Neural progenitor cell (in vitro differentiated cells): Measurements from ENCODE around the gene STARD9. TPM values are rescaled to one million over a fixed set of nuclear protein-coding genes. Genes with fewer than 3 reads are reported as not detected.
"Not testable (repeated sequence)": the region's sequence is repeated elsewhere in the genome, so short reads cannot be mapped to it uniquely, and the experiment has no call there.

Experiments used
- DNase-seq: peaks from one replicate; pipeline ENCODE4 v3.0.0-alpha.2; 2016; ENCODE audit warnings: low spot score
- H2AFZ ChIP-seq: fragments of 200-600 bp; sonication (generic); replicated peaks from 2 replicates; pipeline ENCODE4 v1.6.1; 2016; ENCODE audit warnings: antibody characterized with exemption
- H3F3A ChIP-seq: fragments of 200-600 bp; sonication (generic); 2 replicates; pipeline ENCODE4 v1.6.1; 2016; ENCODE audit warnings: antibody characterized with exemption, low read depth
- H3K27ac ChIP-seq: fragments of 200-600 bp; sonication (generic); 2 replicates; pipeline ENCODE4 v1.5.1; 2016; ENCODE audit warnings: mild to moderate bottlenecking
- H3K27me3 ChIP-seq: fragments of 200-600 bp; sonication (generic); 2 replicates; pipeline ENCODE4 v1.6.1; 2016; ENCODE audit warnings: mild to moderate bottlenecking, moderate library complexity
- H3K36me3 ChIP-seq: fragments of 200-600 bp; sonication (generic); 2 replicates; pipeline ENCODE4 v1.5.1; 2016
- H3K4me1 ChIP-seq: fragments of 200-600 bp; sonication (generic); 2 replicates; pipeline ENCODE4 v1.6.1; 2016; ENCODE audit warnings: mixed run types
- H3K4me2 ChIP-seq: fragments of 200-600 bp; sonication (generic); 2 replicates; pipeline ENCODE4 v1.6.1; 2016
- H3K4me3 ChIP-seq: fragments of 200-600 bp; sonication (generic); 2 replicates; pipeline ENCODE4 v1.5.1; 2016
- H3K79me2 ChIP-seq: fragments of 200-600 bp; sonication (generic); 2 replicates; pipeline ENCODE4 v1.6.1; 2016; ENCODE audit warnings: low read depth
- H3K9ac ChIP-seq: fragments of 200-600 bp; sonication (generic); 2 replicates; pipeline ENCODE4 v1.6.1; 2016
- H3K9me3 ChIP-seq: fragments of 200-600 bp; sonication (generic); 2 replicates; pipeline ENCODE4 v1.5.1; 2016; ENCODE audit warnings: low read depth
- H4K20me1 ChIP-seq: fragments of 200-600 bp; sonication (generic); 2 replicates; pipeline ENCODE4 v1.6.1; 2016; ENCODE audit warnings: low read depth
- H3K27ac Mint-ChIP-seq: 3 replicates; pipeline ENCODE4 v1.8.0; 2021; ENCODE audit warnings: mixed read lengths
- H3K27me3 Mint-ChIP-seq: 2 replicates; pipeline ENCODE4 v1.8.0; 2022; ENCODE audit warnings: low read depth, mild to moderate bottlenecking, inconsistent platforms, moderate library complexity, mixed read lengths; ENCODE audit not compliant: insufficient read depth
- H3K36me3 Mint-ChIP-seq: 3 replicates; pipeline ENCODE4 v1.8.0; 2021; ENCODE audit warnings: mixed read lengths
- H3K4me1 Mint-ChIP-seq: 3 replicates; pipeline ENCODE4 v1.8.0; 2021; ENCODE audit warnings: mixed read lengths
- H3K4me3 Mint-ChIP-seq: 3 replicates; pipeline ENCODE4 v1.8.0; 2021; ENCODE audit warnings: mild to moderate bottlenecking, moderate library complexity, mixed read lengths
- H3K9me3 Mint-ChIP-seq: 3 replicates; pipeline ENCODE4 v1.8.0; 2020; ENCODE audit warnings: mixed read lengths
- CTCF ChIP-seq: fragments of 200-600 bp; sonication (generic); IDR thresholded peaks from 2 replicates; pipeline ENCODE4 v1.5.1; 2017; ENCODE audit warnings: antibody characterized with exemption, mild to moderate bottlenecking
- EZH2 ChIP-seq: fragments of 200-600 bp; sonication (generic); IDR thresholded peaks from 2 replicates; pipeline ENCODE4 v1.6.1; 2017; ENCODE audit warnings: antibody characterized with exemption, mild to moderate bottlenecking, moderate library complexity
- EZH2phosphoT487 ChIP-seq: fragments of 200-600 bp; sonication (generic); IDR thresholded peaks from 2 replicates; pipeline ENCODE4 v1.6.1; 2017; ENCODE audit warnings: antibody characterized with exemption
- total RNA-seq: library from RNA; depleted of rRNA; stranded (reverse); fragments of >200 nt; gene quantifications from 2 replicates; pipeline ENCODE4 v1.2.3, GENCODE V29; 2015; ENCODE audit warnings: low replicate concordance

The STARD9 gene
- total RNA-seq, 1 donor from 2014 or later, result 11.9 TPM

- Histone ChIP-seq H3K4me2 (no peak overlapping the region), H2AFZ (no peak overlapping the region), H3K79me2 (no peaks in the 10 kb centered on the region), H3K9ac (no peak overlapping the region), H3K27ac (no peak overlapping the region), H3K36me3 (no peaks in the 10 kb centered on the region), H3F3A (no peaks in the 10 kb centered on the region), H3K9me3 (no peaks in the 10 kb centered on the region), H3K4me3 (no peak overlapping the region), H3K27me3 (no peaks in the 10 kb centered on the region), H4K20me1 (no peaks in the 10 kb centered on the region), H3K4me1 (no peaks in the 10 kb centered on the region)
- TF ChIP-seq CTCF, result no peak
- TF ChIP-seq EZH2, result no peak
- no peak for TF ChIP-seq EZH2phosphoT487
- no peak for DNase-seq
- Mint-ChIP-seq H3K4me3 (no peak overlapping the region), H3K27ac (no peak overlapping the region), H3K9me3 (peaks cover 5% of the 10 kb centered on the region), H3K36me3 (peaks cover 20% of the 10 kb centered on the region), H3K27me3 (no peaks in the 10 kb centered on the region), H3K4me1 (peaks cover under 1% of the 10 kb centered on the region)
These were observed 20.3 kb downstream of the STARD9 start for GRCh38 chr15:42595626-42596240.

- H3K9me3 ChIP-seq, DNase-seq, H4K20me1 ChIP-seq: not testable (repeated sequence)
These were observed 25.9 kb downstream of the STARD9 start for GRCh38 chr15:42601316-42601715.

GRCh38 chr15:42602501-42602900 lies 27.1 kb downstream of the STARD9 start:
- H3K9me3 Mint-ChIP-seq, result peaks cover 11% of the 10 kb centered on the region
- H3K4me3 ChIP-seq, result no peak overlapping the region
- H3K36me3 Mint-ChIP-seq, result peaks cover 22% of the 10 kb centered on the region
- no peak overlapping the region for H3K9ac ChIP-seq
- no peaks in the 10 kb centered on the region for H3K9me3 ChIP-seq
- no peaks in the 10 kb centered on the region for H3F3A ChIP-seq
- no peak for TF ChIP-seq EZH2
- TF ChIP-seq EZH2phosphoT487, result no peak
- no peak for TF ChIP-seq CTCF
- H3K27ac Mint-ChIP-seq, result no peak overlapping the region
- H3K27me3 Mint-ChIP-seq, result peaks cover 5% of the 10 kb centered on the region
- no peak overlapping the region for H2AFZ ChIP-seq
- H4K20me1 ChIP-seq, result no peaks in the 10 kb centered on the region
- DNase-seq, result no peak
- H3K4me1 ChIP-seq, result no peaks in the 10 kb centered on the region
- H3K27me3 ChIP-seq, result no peaks in the 10 kb centered on the region
- H3K4me2 ChIP-seq, result no peak overlapping the region
- H3K27ac ChIP-seq, result no peak overlapping the region
- H3K36me3 ChIP-seq, result no peaks in the 10 kb centered on the region
- no peaks in the 10 kb centered on the region for H3K79me2 ChIP-seq
- no peaks in the 10 kb centered on the region for H3K4me1 Mint-ChIP-seq
- no peak overlapping the region for H3K4me3 Mint-ChIP-seq

More at GRCh38 chr15:42601316-42601715, 25.9 kb downstream of the STARD9 start:
- H3K27me3 ChIP-seq, H3K79me2 ChIP-seq, H3K4me1 Mint-ChIP-seq, H3K4me2 ChIP-seq, H2AFZ ChIP-seq, H3K27me3 Mint-ChIP-seq, H3K4me3 ChIP-seq, H3K4me3 Mint-ChIP-seq, H3K27ac Mint-ChIP-seq, H3K36me3 ChIP-seq, H3K27ac ChIP-seq, H3K9ac ChIP-seq, H3K4me1 ChIP-seq, H3F3A ChIP-seq: not testable (repeated sequence)
- H3K36me3 Mint-ChIP-seq, result peaks cover 24% of the 10 kb centered on the region
- peaks cover 11% of the 10 kb centered on the region for H3K9me3 Mint-ChIP-seq

- H3F3A ChIP-seq, result no peaks in the 10 kb centered on the region
- no peak for DNase-seq
- Mint-ChIP-seq H3K4me1 (peaks cover 5% of the 10 kb centered on the region), H3K27ac (no peak overlapping the region), H3K36me3 (peaks cover 31% of the 10 kb centered on the region), H3K9me3 (peaks cover 11% of the 10 kb centered on the region), H3K4me3 (no peak overlapping the region), H3K27me3 (peaks cover 5% of the 10 kb centered on the region)
- H3K9me3 ChIP-seq, result no peaks in the 10 kb centered on the region
- no peaks in the 10 kb centered on the region for H3K27me3 ChIP-seq
- H3K79me2 ChIP-seq, result no peaks in the 10 kb centered on the region
- no peak overlapping the region for H3K4me3 ChIP-seq
- H3K9ac ChIP-seq, result no peak overlapping the region
- no peak for TF ChIP-seq EZH2phosphoT487
- TF ChIP-seq EZH2, result no peak
- no peak for TF ChIP-seq CTCF
- H3K27ac ChIP-seq, result no peak overlapping the region
- no peak overlapping the region for H3K4me2 ChIP-seq
- no peaks in the 10 kb centered on the region for H3K4me1 ChIP-seq
- H2AFZ ChIP-seq, result no peak overlapping the region
- H3K36me3 ChIP-seq, result no peaks in the 10 kb centered on the region
- H4K20me1 ChIP-seq, result no peaks in the 10 kb centered on the region
These were observed 28.6 kb downstream of the STARD9 start for GRCh38 chr15:42603978-42604377.
